Liver (tissue), 3 donors: ENCODE measurements around the gene KRTAP5-6.

ENCODE experiments used
- CTCF ChIP-seq: fragments of 150-350 bp; IDR thresholded peaks from 2 replicates; pipeline ENCODE4 v1.5.1; 2017; ENCODE audit warnings: improper control_type of control experiment, low read depth, low read length; ENCODE audit not compliant: missing input control
- GABPA ChIP-seq, 2 donors: IDR thresholded peaks in 1 of 2; conservative IDR thresholded peaks in 1 of 2; 2 replicates each; pipeline ENCODE4 v1.6.1; 2016; ENCODE audit warnings: antibody characterized with exemption in 2 of 2, mild to moderate bottlenecking in 1 of 2, moderate library complexity in 1 of 2
- MAX ChIP-seq: IDR thresholded peaks from 2 replicates; pipeline ENCODE4 v1.6.1; 2016; ENCODE audit warnings: antibody characterized with exemption
- REST ChIP-seq: IDR thresholded peaks from 2 replicates; pipeline ENCODE4 v1.6.1; 2016; ENCODE audit warnings: antibody characterized with exemption, mild to moderate bottlenecking
- RXRA ChIP-seq, 2 donors: IDR thresholded peaks; 2 replicates each; pipeline ENCODE4 v1.6.1; 2017 to 2018; ENCODE audit warnings: antibody characterized with exemption in 2 of 2, mild to moderate bottlenecking in 1 of 2
- SP1 ChIP-seq: IDR thresholded peaks from 2 replicates; pipeline ENCODE4 v1.6.1; 2018; ENCODE audit warnings: antibody characterized with exemption, mild to moderate bottlenecking
- YY1 ChIP-seq: IDR thresholded peaks from 2 replicates; pipeline ENCODE4 v1.6.1; 2016; ENCODE audit warnings: antibody characterized with exemption, mild to moderate bottlenecking
- ZBTB33 ChIP-seq: IDR thresholded peaks from 2 replicates; pipeline ENCODE4 v1.6.1; 2016; ENCODE audit warnings: antibody characterized with exemption
- donor health status: healthy.
- donor health status: healthy.

- no peak for TF ChIP-seq CTCF
- TF ChIP-seq SP1: peak; percentile 33
- no peak for TF ChIP-seq YY1
- TF ChIP-seq GABPA (IDR thresholded peaks at IDR 0.05 in 1 of 2, conservative IDR thresholded peaks at IDR 0.05 in 1 of 2): no peak
- TF ChIP-seq RXRA (IDR thresholded peaks at IDR 0.05): peak in 1 of 2 donors; percentile 48
- TF ChIP-seq ZBTB33: no peak
- no peak for TF ChIP-seq REST
- no peak for TF ChIP-seq MAX
These were observed 46.7 kb upstream of the KRTAP5-6 start for GRCh38 chr11:1650034-1650917.
